Measurements from ENCODE around the gene EMP1. TPM values are rescaled to one million over a fixed set of nuclear protein-coding genes. Genes with fewer than 3 reads are reported as not detected.

EMP1 gene
- total and polyA plus RNA-seq, 2 of the 8 experiments (the other 6 are each of a cell fraction or from before 2014, with no cell fraction given), result 0.17 to 0.65 TPM

- Histone ChIP-seq H3K14ac (ENCODE audit: insufficient read length) (no peak overlapping the region), H3K56ac (replicated peaks; ENCODE audit: insufficient read length, low read depth, low read length) (no peak overlapping the region), H2AFZ (ENCODE audit: low read length) (0 out of 2 replicates have a peak overlapping the region, but pooled peaks have one; percentile 99), H2AK5ac (ENCODE audit: low read depth, low read length) (no peak overlapping the region), H3K18ac (ENCODE audit: extremely low read depth, low read length) (no peak overlapping the region), H3K36me3 (ENCODE audit: control insufficient read depth in 2 of 4, insufficient read depth in 4 of 4, low read length in 3 of 4) (no peaks in the 10 kb centered on the region), H4K20me1 (replicated peaks in 1 of 2; ENCODE audit: control insufficient read depth in 1 of 2, insufficient read depth in 2 of 2, low read length in 2 of 2) (no peaks in the 10 kb centered on the region), H3K4me3 (ENCODE audit: extremely low read depth in 1 of 4, insufficient read depth in 2 of 4, low read depth in 3 of 4, low read length in 4 of 4) (no peak overlapping the region), H2BK5ac (ENCODE audit: low read depth, low read length) (no peak overlapping the region), H3K79me2 (ENCODE audit: control insufficient read depth in 1 of 2, insufficient read depth in 2 of 2, low read length in 2 of 2) (no peaks in the 10 kb centered on the region), H3K23me2 (ENCODE audit: low read depth, low read length) (no peaks in the 10 kb centered on the region), H3K4ac (replicated peaks; ENCODE audit: insufficient read length, low read depth, low read length) (no peak overlapping the region), H3K23ac (ENCODE audit: insufficient read length) (no peak overlapping the region), H3K4me1 (replicated peaks in 1 of 4; ENCODE audit: control insufficient read depth in 3 of 4, insufficient read depth in 4 of 4, low read length in 3 of 4) (peaks cover 0 to 11% (median 4%) of the 10 kb centered on the region in 4 experiments; a peak in 6 of 7 replicates), H2BK120ac (replicated peaks; ENCODE audit: low read depth, low read length) (no peak overlapping the region), H4K91ac (replicated peaks; ENCODE audit: insufficient read length, low read length) (no peak overlapping the region), H3K79me1 (ENCODE audit: low read depth, low read length) (no peaks in the 10 kb centered on the region), H2BK12ac (ENCODE audit: low read depth, low read length) (no peak overlapping the region), H3K27me3 (replicated peaks in 1 of 4; ENCODE audit: control insufficient read depth in 3 of 4, extremely low read depth in 1 of 4, insufficient read depth in 3 of 4, low read length in 3 of 4) (no peaks in the 10 kb centered on the region; a peak in 1 of 7 replicates), H2BK15ac (ENCODE audit: low read length) (no peak overlapping the region), H3K9ac (replicated peaks in 1 of 4; ENCODE audit: extremely low read depth in 1 of 4, low read depth in 3 of 4, low read length in 3 of 4) (no peak overlapping the region), H3K4me2 (ENCODE audit: insufficient read depth in 1 of 2, low read depth in 2 of 2, low read length in 2 of 2) (peak overlapping the region in 1 of 2 experiments; percentile 66; a peak in 1 of 4 replicates), H3K27ac (ENCODE audit: low read depth, low read length) (no peak overlapping the region), H3K9me3 (ENCODE audit: insufficient read depth in 2 of 2, low read depth in 1 of 2, low read length in 1 of 2) (no peaks in the 10 kb centered on the region), H2BK20ac (ENCODE audit: low read length) (0 out of 2 replicates have a peak overlapping the region, but pooled peaks have one; percentile 0), H4K5ac (ENCODE audit: insufficient read length, low read depth, low read length) (no peak overlapping the region), H4K8ac (ENCODE audit: extremely low read depth, insufficient read depth, low read length) (no peak overlapping the region)
- WGBS, 2 experiments (ENCODE audit: extremely low coverage in 1 of 2, insufficient coverage in 1 of 2, insufficient read length in 1 of 2, insufficient replicate concordance in 2 of 2, low coverage in 1 of 2, low lambda C conversion rate in 2 of 2, missing lambda C conversion rate in 1 of 2), result 75% methylated on average over 10 of the region's 10 CpGs; no CpG with 5 or more reads in 1 of the 2 experiments
- ChIA-PET CTCF (ENCODE audit: partially characterized antibody) (interaction anchor here (0.5 to 2.7 kb wide), 13 partner anchors 11 to 247 kb away, joined by 3 to 12 read pairs (median 4); partner anchors contain the start of gene GSG1), POLR2A (ENCODE audit: partially characterized antibody) (interaction anchor here (0.6 kb wide), 2 partner anchors 7 to 200 kb away, joined by 3 to 4 read pairs; no protein-coding TSS in a partner anchor)
- DNase-seq (ENCODE audit: low read depth in 1 of 2, low spot score in 2 of 2), result peak in 1 of 2 experiments; percentile 29
- TF ChIP-seq CTCF (IDR thresholded peaks at IDR 0.05; ENCODE audit: control extremely low read depth in 1 of 3, insufficient read depth in 1 of 3, low read depth in 1 of 3, low read length in 3 of 3), result no peak
- TF ChIP-seq CTBP2 (IDR thresholded peaks at IDR 0.05; ENCODE audit: borderline replicate concordance, insufficient read depth, insufficient read length, low read length), result no peak
- no peak for TF ChIP-seq GTF2F1 (IDR thresholded peaks at IDR 0.05; ENCODE audit: borderline replicate concordance, low read depth, low read length)
- TF ChIP-seq POU5F1 (IDR thresholded peaks at IDR 0.05; ENCODE audit: low read depth, low read length), result no peak
- TF ChIP-seq RBBP5 (IDR thresholded peaks at IDR 0.05; ENCODE audit: borderline replicate concordance, low read depth, low read length), result no peak
- TF ChIP-seq CREB1 (IDR thresholded peaks at IDR 0.05), result no peak
- TF ChIP-seq GABPA (IDR thresholded peaks at IDR 0.05; ENCODE audit: borderline replicate concordance, insufficient read depth, low read length), result no peak
- TF ChIP-seq SIRT6 (IDR thresholded peaks at IDR 0.05; ENCODE audit: low read length), result no peak
- no peak for TF ChIP-seq EP300 (IDR thresholded peaks at IDR 0.05; ENCODE audit: borderline replicate concordance in 1 of 2, low read depth in 2 of 2, low read length in 2 of 2)
- FAIRE-seq, result no peak
Observed at GRCh38 chr12:13178568-13179210, 17.8 kb upstream of the EMP1 start.

All from H1 (cell line).